GM12874 (cell line): ENCODE data around the gene KRT84.

ENCODE experiments used
- TF ChIP-seq, protein P1 (sequence below): IDR thresholded peaks from 2 replicates; pipeline ENCODE4 v1.5.1; 2011; ENCODE audit warnings: low read depth, mild to moderate bottlenecking, control low read depth, low read length, moderate library complexity; ENCODE audit not compliant: insufficient read depth

The KRT84 gene

GRCh38 chr12:52334185-52334584 is 51.3 kb downstream of the KRT84 start:
- TF ChIP-seq, protein P1, sequence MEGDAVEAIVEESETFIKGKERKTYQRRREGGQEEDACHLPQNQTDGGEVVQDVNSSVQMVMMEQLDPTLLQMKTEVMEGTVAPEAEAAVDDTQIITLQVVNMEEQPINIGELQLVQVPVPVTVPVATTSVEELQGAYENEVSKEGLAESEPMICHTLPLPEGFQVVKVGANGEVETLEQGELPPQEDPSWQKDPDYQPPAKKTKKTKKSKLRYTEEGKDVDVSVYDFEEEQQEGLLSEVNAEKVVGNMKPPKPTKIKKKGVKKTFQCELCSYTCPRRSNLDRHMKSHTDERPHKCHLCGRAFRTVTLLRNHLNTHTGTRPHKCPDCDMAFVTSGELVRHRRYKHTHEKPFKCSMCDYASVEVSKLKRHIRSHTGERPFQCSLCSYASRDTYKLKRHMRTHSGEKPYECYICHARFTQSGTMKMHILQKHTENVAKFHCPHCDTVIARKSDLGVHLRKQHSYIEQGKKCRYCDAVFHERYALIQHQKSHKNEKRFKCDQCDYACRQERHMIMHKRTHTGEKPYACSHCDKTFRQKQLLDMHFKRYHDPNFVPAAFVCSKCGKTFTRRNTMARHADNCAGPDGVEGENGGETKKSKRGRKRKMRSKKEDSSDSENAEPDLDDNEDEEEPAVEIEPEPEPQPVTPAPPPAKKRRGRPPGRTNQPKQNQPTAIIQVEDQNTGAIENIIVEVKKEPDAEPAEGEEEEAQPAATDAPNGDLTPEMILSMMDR: no peak

- TF ChIP-seq, protein P1: no peak
These were observed 52.1 kb downstream of the KRT84 start for GRCh38 chr12:52333321-52333720.

- TF ChIP-seq, protein P1: no peak
These were observed 53.1 kb downstream of the KRT84 start for GRCh38 chr12:52332381-52332780.

GRCh38 chr12:52331833-52332232 is 53.6 kb downstream of the KRT84 start:
- TF ChIP-seq, protein P1: no peak

- TF ChIP-seq, protein P1: no peak
These were observed 54.4 kb downstream of the KRT84 start for GRCh38 chr12:52331039-52331438.

GRCh38 chr12:52327830-52328500 is 57.5 kb downstream of the KRT84 start:
- TF ChIP-seq, protein P1: no peak
